ENCODE results near the gene CHRNB4.

DNA sequence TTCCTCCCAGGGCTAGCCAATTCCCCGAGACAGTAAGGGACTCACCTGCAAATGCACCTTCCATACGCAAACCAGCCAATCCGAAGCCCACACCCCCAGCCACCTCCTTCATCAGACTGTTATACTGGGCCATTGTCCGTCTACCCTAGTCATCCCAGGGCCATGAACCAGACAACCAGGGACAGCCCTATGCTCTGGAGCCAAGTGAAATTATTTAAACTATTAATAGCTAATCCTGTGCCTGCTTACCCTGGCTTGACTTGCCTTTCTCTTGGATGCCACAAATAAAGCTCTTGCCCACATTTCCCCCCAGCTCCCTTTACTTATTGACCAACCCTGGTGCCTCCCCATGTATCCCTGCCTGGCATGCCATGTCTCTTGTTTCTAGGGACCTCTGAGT, 4.0 kb upstream of the CHRNB4 start:
- TF ChIP-seq POLR2A (IDR thresholded peaks at IDR 0.05), result no peak
- TF ChIP-seq, protein P1, sequence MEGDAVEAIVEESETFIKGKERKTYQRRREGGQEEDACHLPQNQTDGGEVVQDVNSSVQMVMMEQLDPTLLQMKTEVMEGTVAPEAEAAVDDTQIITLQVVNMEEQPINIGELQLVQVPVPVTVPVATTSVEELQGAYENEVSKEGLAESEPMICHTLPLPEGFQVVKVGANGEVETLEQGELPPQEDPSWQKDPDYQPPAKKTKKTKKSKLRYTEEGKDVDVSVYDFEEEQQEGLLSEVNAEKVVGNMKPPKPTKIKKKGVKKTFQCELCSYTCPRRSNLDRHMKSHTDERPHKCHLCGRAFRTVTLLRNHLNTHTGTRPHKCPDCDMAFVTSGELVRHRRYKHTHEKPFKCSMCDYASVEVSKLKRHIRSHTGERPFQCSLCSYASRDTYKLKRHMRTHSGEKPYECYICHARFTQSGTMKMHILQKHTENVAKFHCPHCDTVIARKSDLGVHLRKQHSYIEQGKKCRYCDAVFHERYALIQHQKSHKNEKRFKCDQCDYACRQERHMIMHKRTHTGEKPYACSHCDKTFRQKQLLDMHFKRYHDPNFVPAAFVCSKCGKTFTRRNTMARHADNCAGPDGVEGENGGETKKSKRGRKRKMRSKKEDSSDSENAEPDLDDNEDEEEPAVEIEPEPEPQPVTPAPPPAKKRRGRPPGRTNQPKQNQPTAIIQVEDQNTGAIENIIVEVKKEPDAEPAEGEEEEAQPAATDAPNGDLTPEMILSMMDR (IDR thresholded peaks at IDR 0.05), result no peak
- TF ChIP-seq EP300 (IDR thresholded peaks at IDR 0.05), result no peak
- TF ChIP-seq POLR2AphosphoS5 (IDR thresholded peaks at IDR 0.05), result no peak

All from gastroesophageal sphincter (tissue), 3 donors.